Cardiac fibroblast (primary cell): Measurements from ENCODE around the gene TFAP2E.
A peak's percentile ranks its signal among the peaks of the same experiment; 100 is the strongest.

Source experiments
- DNase-seq, 2 donors: peaks; one replicate each; pipeline versions ENCODE4 v3.0.0 to v3.0.0-alpha.2; 2010; ENCODE audit warnings: low read depth in 2 of 2
- H3K4me3 ChIP-seq, 2 donors: replicated peaks in 1 of 2; 1 replicate in 1 of 2; 2 replicates in 1 of 2; pipeline ENCODE4 v1.5.1; 2011; ENCODE audit warnings: low read depth in 2 of 2, low read length in 2 of 2, mild to moderate bottlenecking in 2 of 2, moderate library complexity in 1 of 2
- TF ChIP-seq, protein P1 (sequence below): IDR thresholded peaks from one replicate; pipeline ENCODE4 v1.5.1; 2011; ENCODE audit warnings: low read depth, mild to moderate bottlenecking, low read length, inconsistent platforms

The TFAP2E gene

DNA sequence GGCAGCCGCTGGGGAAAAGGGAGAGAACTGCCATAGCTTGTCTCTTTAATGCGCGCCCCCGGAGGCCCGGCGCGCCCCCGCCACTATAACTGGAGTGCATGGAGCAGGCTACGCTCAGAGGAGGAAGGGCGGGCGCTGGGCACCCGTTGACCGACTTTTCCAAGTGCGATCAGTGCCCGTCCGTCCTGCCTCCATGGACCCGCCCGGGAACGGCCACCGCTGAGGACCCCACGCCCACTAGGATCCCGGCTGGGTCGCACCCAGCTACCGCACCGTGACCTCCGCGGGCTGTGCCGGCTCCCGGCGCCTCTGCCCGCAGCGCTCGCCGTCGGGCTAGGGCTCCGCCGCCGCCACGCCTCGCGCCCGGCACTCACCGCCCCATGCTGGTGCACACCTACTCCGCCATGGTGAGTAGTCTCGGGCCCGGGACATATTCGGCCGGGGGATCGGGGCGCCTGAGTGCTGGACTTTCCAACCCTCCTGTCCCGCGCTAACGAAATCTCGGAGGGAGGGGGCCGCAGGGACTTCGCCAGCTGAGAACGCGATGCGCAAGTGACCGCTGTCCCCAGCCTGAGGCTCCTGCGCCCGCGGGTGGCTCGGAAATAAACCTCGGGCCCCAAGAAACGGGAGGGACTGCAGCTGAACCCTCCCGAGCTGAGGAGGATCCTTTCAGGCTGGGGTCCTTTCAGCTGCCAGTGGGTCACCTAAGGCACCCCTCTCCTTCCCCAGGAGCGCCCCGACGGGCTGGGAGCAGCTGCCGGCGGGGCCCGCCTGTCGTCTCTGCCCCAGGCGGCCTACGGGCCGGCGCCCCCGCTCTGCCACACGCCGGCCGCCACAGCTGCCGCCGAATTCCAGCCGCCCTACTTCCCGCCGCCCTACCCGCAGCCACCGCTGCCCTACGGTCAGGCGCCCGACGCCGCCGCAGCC is at the start of gene TFAP2E:
TFAP2E (plus strand) TSS at position 117 of the 927 bp plus-strand sequence; CDS start at position 381, 264 bp downstream.
- TF ChIP-seq, protein P1, sequence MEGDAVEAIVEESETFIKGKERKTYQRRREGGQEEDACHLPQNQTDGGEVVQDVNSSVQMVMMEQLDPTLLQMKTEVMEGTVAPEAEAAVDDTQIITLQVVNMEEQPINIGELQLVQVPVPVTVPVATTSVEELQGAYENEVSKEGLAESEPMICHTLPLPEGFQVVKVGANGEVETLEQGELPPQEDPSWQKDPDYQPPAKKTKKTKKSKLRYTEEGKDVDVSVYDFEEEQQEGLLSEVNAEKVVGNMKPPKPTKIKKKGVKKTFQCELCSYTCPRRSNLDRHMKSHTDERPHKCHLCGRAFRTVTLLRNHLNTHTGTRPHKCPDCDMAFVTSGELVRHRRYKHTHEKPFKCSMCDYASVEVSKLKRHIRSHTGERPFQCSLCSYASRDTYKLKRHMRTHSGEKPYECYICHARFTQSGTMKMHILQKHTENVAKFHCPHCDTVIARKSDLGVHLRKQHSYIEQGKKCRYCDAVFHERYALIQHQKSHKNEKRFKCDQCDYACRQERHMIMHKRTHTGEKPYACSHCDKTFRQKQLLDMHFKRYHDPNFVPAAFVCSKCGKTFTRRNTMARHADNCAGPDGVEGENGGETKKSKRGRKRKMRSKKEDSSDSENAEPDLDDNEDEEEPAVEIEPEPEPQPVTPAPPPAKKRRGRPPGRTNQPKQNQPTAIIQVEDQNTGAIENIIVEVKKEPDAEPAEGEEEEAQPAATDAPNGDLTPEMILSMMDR = no peak
- peak within 1 kb of the TSS; percentile 47 to 55 for H3K4me3 ChIP-seq
- DNase-seq = peak in 1 of 2 donors; percentile 36

DNA sequence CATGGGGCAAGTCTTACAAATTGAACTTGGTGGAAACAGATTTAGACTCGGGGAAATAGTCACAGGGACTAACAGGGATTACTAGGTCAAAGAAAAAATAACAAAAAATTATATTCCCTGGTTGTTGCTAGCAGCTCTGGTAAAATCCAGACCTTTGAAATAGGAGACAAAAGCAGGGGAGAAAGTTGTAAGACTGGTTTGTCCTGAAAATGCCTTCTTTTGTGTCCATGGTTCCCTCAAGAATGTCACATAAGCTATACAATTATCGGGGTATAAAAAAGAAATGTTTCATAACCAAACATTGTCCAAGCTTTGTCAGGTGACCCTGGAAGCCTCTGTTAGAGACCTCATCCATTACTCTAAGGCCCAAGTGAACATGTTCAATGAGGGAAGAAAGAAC is 49.0 kb upstream of the TFAP2E start:
- DNase-seq = no peak
- no peak overlapping the region for H3K4me3 ChIP-seq
- TF ChIP-seq, protein P1 = no peak

DNA sequence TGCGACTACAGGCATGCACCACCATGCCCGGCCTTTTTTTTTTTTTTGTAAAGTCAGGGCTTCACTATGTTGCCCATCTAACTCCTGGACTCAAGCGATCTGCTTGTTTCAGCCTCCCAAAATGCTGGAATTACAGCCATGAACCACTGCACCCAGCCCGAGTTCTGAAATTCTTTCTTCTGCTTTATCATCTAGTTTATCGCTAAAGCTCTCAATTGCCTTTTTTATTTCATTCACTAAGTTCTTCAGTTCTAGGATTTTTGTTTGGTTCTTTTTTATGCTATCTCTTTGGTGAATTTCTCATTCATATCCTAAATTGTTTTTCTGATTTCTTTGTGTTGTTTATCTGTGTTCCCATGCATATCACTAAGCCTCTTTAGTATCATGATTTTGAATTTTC is 42.9 kb upstream of the TFAP2E start:
- no peak overlapping the region for H3K4me3 ChIP-seq
- TF ChIP-seq, protein P1 = no peak

GRCh38 chr1:35530946-35531345 is 42.2 kb upstream of the TFAP2E start:
- TF ChIP-seq, protein P1 = no peak
- H3K4me3 ChIP-seq = no peak overlapping the region
- DNase-seq = no peak

More for the DNA sequence above, 42.9 kb upstream of the TFAP2E start:
- no peak for DNase-seq

GRCh38 chr1:35531368-35531767 is 41.7 kb upstream of the TFAP2E start:
- TF ChIP-seq, protein P1 = no peak
- no peak overlapping the region for H3K4me3 ChIP-seq
- no peak for DNase-seq

DNA sequence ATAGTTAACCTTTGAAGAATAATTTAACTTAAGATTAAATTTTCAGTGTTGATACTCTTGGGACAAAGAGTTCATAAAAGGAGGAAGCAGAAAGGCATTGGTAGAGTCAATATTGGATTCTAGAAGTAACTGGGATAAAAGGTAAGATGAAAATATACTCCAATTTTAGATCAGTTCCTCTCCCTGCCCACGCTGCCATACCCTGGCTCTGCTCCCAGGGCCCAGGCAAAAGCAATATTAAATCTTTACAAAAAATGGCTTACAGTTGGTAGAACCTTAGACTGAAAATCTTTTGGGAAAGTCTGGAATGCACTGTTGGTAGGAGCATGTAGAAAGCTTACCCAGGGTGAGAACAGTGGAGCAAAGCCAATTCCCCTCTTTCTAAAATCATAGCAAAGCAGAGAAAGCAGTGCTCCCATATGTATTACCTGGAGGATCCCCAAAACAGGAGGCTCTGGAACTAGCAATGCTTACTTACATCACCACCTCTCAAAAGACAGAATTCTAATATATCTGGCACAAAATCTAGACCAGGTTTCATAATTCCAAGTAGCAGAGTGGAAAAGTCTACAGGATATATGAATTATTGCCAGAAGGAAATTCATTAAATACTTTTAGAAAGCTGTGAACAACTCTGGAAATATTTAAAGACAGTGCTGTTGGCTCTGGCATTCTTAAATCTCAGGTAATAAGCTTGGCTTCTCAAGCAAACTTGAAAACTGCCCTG is 40.5 kb upstream of the TFAP2E start:
- H3K4me3 ChIP-seq = no peak overlapping the region
- TF ChIP-seq, protein P1 = no peak
- peak; percentile 15 to 43 for DNase-seq
